ENCODE measurements around the gene MTHFD2. TPM values are rescaled to one million over a fixed set of nuclear protein-coding genes. Genes with fewer than 3 reads are reported as not detected.

MTHFD2 gene
- total and polyA plus RNA-seq, 2 donors (not counting 1 experiment from before 2014, with no cell fraction given): 9.5 to 18.0 TPM

DNA sequence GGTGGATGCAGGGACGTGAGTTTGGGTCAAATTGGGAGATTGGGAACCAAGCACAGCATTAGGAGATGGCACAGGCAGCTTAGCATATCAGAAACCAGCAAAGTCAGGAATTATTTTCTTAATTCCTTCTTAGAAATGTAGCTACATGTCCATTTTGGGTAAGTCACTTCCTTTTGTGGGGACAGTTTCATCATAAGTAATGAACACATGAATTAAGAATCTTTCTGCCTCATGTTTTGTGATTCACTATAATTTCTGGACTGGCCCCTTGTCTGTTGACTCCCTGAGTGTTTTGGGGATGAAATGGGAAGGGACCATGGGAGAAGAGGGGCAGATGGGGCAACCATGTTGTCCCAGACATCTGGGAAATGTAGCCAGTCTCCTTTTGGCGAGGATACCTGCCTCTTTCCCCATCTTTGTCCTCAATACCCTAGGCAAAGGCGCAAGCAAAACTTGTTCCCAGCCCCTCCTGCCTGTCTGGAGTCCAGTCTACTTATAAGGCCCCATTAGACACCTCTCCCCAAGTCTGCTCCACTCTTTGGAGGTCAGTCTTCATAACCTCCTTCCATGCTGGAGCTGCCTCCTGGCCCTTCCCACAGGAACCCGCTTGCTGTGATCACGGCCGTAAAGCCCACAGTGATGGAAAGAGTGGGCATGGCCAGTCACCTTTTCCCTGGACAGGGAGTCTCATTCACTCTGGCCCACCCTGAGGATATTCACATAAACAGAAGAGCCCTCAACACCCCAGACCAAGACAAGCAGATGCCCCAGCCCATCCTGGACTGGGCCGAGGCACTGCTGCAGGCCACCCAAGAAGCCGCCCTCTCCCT, 25.7 kb downstream of the MTHFD2 start:
- no peak overlapping the region for H3K4me3 Mint-ChIP-seq
- no peaks in the 10 kb centered on the region for H3K79me2 ChIP-seq (ENCODE audit: control insufficient read depth, insufficient read depth, low read length)
- no peak for DNase-seq
- CTCF ChIA-PET: no interaction called here
- POLR2A ChIA-PET: interaction anchor here (0.5 kb wide), 1 partner anchor 430 kb away, joined by 3 read pairs; the partner anchor contains the start of gene SEMA4F
- H3K27ac ChIP-seq (ENCODE audit: low read length in 2 of 2): no peak overlapping the region
- TF ChIP-seq EZH2 (IDR thresholded peaks at IDR 0.05; ENCODE audit: borderline replicate concordance, insufficient read depth, low read depth, low read length, poor library complexity, severe bottlenecking): no peak
- TF ChIP-seq, protein P1, sequence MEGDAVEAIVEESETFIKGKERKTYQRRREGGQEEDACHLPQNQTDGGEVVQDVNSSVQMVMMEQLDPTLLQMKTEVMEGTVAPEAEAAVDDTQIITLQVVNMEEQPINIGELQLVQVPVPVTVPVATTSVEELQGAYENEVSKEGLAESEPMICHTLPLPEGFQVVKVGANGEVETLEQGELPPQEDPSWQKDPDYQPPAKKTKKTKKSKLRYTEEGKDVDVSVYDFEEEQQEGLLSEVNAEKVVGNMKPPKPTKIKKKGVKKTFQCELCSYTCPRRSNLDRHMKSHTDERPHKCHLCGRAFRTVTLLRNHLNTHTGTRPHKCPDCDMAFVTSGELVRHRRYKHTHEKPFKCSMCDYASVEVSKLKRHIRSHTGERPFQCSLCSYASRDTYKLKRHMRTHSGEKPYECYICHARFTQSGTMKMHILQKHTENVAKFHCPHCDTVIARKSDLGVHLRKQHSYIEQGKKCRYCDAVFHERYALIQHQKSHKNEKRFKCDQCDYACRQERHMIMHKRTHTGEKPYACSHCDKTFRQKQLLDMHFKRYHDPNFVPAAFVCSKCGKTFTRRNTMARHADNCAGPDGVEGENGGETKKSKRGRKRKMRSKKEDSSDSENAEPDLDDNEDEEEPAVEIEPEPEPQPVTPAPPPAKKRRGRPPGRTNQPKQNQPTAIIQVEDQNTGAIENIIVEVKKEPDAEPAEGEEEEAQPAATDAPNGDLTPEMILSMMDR (IDR thresholded peaks at IDR 0.05): no peak
- no peaks in the 10 kb centered on the region for H3K4me1 Mint-ChIP-seq
- no peaks in the 10 kb centered on the region for H3K27me3 ChIP-seq (replicated peaks in 1 of 4; ENCODE audit: control extremely low read depth in 1 of 4, control insufficient read depth in 3 of 4, insufficient read depth in 4 of 4, low read length in 3 of 4)
- H2AFZ ChIP-seq (ENCODE audit: insufficient read depth, low read depth, low read length, poor library complexity, severe bottlenecking): no peak overlapping the region
- no peaks in the 10 kb centered on the region for H3K4me1 ChIP-seq (ENCODE audit: control insufficient read depth in 2 of 2, insufficient read depth in 2 of 2, low read length in 2 of 2)
- H3K9me3 ChIP-seq (ENCODE audit: control extremely low read depth in 1 of 3, control insufficient read depth in 2 of 3, insufficient read depth in 1 of 3, low read length in 2 of 3): no peaks in the 10 kb centered on the region
- WGBS (ENCODE audit: insufficient coverage): 93% methylated on average over 7 of the region's 8 CpGs
- no peak for ATAC-seq (ENCODE audit: low read depth)
- H3K4me2 ChIP-seq (replicated peaks; ENCODE audit: low read depth, low read length, poor library complexity, severe bottlenecking): no peak overlapping the region
- H3K4me3 ChIP-seq (ENCODE audit: control extremely low read depth in 1 of 5, extremely low read depth in 1 of 5, insufficient read depth in 1 of 5, low read depth in 2 of 5, low read length in 4 of 5): no peak overlapping the region
- no peaks in the 10 kb centered on the region for H4K20me1 ChIP-seq (ENCODE audit: control insufficient read depth, insufficient read depth, low read length, poor library complexity, severe bottlenecking)
- no peak overlapping the region for H3K9ac ChIP-seq (ENCODE audit: low read length)
- H3K27ac Mint-ChIP-seq: no peak overlapping the region
- no peaks in the 10 kb centered on the region for H3K27me3 Mint-ChIP-seq
- H3K9me3 Mint-ChIP-seq (ENCODE audit: insufficient read depth): no peaks in the 10 kb centered on the region
- peaks cover 0 to 2% of the 10 kb centered on the region in 2 experiments for H3K36me3 ChIP-seq (replicated peaks in 1 of 2; ENCODE audit: control extremely low read depth in 1 of 2, control insufficient read depth in 1 of 2, extremely low read depth in 1 of 2, insufficient read depth in 2 of 2, low read length in 1 of 2)
- intact Hi-C loops (cut with micrococcal nuclease): no loop called here
